Activated CD4-positive, CD25-positive, alpha-beta regulatory T cell treated with anti-CD3 and anti-CD28 coated beads, Interleukin-2, amount 50 U/mL, for 24 hours (primary cell): ENCODE results near the gene ANKRD55.
"Not testable (repeated sequence)": the region's sequence is repeated elsewhere in the genome, so short reads cannot be mapped to it uniquely, and the experiment has no call there.

ENCODE experiments used
- ATAC-seq, 2 donors: fragments of 150-1000 bp; cut with Tn5 transposase; one replicate each; pipeline ENCODE4 v1.10.0; 2021; ENCODE audit warnings: mild to moderate bottlenecking in 1 of 2, moderate library complexity in 1 of 2

Gene ANKRD55

GRCh38 chr5:56251918-56252553 lies 18.9 kb upstream of the ANKRD55 start:
- no peak for ATAC-seq

DNA sequence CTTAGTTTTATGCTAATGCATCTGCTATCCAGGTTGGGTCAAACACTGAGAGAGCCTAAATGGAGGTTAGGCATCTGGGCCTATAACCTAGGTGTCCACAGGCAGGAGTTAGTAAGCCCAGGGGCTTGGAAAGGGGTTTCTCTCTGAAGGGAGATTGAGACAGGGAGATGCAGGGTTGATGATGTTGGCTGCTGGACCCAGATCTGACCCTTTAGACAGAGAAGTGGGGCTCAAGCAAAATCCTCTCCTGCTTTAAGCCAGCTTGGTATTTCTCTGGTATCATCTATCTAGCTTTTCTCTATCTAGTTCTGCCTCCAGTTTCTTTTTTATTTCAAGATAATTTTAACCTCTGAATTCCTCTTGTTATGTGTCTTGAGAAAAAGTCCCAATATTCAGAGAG lies 18.3 kb upstream of the ANKRD55 start:
- ATAC-seq: no peak

DNA sequence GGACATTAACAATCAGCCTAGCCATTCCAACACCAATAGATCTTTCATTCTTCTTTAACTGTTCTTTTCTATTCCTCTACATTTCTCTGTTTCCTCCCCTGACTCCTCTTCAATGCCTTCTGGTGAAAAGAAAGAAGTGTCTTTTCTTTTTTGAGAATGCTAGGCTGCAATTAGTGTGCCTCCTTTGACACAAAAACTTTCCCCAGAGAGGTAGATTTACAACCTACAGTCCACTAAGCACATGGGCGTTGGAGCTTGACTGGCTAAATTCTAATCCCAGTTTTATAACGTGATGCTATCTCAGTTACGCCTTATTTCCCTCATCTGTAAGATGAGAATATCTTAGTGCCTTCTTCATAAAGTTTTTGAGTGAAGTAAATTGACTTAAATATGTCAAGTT lies 16.9 kb upstream of the ANKRD55 start:
- ATAC-seq: no peak

DNA sequence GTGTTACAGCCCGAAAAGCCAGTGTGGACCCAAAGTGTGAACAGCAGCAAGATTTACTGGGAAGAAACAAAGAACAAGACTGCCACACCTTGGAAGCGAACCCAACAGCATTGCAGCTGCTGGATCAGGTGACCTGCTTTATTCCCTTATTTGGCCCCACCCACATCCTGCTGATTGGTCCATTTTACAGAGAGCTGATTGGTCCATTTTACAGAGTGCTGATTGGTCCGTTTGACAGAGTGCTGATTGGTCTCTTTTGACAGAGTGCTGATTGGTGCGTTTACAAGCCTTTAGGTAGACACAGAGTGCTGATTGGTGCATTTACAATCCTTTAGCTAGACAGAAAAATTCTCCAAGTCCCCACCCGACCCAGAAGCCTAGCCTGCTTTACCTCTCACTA lies 16.0 kb upstream of the ANKRD55 start:
- ATAC-seq: not testable (repeated sequence)

DNA sequence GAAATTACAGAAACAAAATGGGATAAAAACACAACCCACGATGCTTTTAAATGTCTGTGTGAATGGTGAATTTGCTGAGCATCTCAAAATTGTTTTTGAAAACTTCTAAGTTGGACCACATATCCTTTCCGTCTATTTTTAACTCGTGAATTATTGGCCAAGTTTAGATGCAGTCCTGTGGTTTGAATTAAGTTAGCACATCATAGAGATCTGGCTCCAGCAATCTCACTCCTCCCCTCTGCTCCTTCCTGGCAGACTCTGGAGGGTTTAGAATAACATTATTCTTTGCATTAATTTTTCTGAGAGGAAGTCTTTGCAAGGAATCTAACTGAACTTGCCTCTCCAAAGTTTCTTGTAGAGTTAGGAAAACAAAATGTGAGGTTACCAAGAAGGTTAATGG lies 14.5 kb upstream of the ANKRD55 start:
- no peak for ATAC-seq

DNA sequence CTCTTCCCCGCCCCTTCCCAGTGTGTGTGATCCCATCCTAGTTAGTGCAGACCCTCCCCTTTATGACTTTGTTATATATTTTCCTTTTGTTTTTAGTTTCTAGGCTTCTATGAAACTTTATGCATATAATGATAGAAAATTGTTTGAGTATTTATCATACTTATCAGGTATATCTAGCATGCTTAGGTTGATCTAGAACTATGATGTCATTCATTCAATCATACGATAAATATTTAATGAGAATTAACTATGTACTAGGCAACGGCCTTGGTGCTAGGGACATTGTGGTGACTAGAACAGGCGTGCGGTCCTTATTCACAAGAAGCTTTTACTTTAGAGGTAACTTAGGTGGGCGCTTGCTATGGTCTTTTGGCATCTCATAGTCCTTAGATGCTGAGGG lies 13.6 kb upstream of the ANKRD55 start:
- no peak for ATAC-seq

- ATAC-seq: no peak
Measured at GRCh38 chr5:56245481-56245880, 12.4 kb upstream of the ANKRD55 start.

DNA sequence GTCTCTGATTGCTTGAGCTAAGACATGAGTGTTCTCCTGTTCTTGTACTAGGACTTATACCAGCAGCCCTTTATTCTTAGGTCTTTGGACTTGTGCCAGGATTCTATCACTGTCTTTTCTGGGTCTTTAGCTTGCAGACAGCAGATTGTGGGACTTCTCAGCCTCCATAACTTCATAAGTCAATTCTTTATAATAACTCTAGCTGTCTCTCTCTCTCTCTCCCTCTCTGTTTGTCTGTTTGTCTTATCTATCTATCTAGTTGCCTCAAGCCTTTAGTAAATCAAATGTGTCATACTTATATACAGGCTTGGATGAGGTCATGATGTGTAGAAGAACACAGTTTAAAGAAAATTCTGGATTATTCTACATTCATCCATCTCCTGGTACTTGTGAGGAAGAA lies 11.5 kb upstream of the ANKRD55 start:
- no peak for ATAC-seq

DNA sequence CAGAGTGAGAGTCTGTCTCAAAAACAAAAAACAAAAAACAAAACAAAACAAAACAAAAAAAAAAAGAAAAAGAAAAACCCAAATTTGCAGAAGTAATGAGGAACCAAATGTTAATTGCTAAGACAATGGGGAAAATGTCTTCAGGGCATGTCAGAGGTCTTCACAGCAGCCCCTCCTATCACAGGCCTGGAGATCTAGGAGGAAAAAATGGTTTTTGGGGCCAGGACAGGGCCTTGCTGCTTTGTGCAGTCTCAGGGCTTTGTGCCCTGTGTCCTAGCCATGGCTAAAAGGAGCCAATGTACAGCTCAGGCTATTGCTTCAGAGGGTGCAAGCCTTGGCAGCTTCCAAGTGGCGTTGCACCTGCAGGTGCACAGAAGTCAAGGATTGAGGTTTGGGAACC lies 9.1 kb upstream of the ANKRD55 start:
- not testable (repeated sequence) for ATAC-seq

DNA sequence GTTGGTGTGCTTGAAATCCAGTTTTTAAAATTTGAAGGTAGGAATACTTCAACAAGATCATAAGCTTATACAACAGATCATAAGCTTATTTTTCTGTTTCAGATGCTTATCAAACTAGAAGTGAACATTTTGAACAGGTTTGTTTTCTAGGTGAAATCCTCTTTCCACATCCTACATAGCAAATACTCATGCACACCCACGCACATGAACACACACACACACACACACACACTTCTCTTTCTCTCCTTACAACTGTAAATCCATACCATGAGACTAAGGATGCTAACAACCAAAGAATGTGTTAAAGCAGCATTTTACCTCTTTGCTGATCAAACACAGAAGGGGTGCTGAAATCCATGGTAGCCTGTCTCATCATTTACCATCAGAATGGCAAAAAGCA lies 592 bp downstream of the ANKRD55 start:
- no peak for ATAC-seq

- ATAC-seq: no peak
Measured at GRCh38 chr5:56230576-56230975, 2.6 kb downstream of the ANKRD55 start.

DNA sequence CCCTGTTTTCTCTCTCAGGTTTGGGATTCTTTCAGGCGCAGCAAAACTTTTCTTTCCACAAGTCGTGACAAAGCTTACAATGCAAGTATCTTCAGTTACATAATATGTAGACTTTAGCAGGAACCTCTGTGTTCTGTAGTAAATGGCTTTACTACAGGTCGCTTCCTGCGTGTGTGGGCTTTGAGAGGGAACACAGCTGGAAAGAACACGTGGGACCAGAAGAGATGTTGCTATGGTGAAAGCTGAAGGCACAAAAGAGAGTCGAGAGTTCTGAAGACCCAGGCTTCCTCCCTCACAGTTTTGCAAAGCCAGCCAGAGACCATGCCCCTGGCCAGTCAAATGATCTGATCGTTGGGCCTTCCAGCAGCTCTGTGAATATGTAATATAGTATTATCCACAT lies 4.0 kb downstream of the ANKRD55 start:
- ATAC-seq: no peak

DNA sequence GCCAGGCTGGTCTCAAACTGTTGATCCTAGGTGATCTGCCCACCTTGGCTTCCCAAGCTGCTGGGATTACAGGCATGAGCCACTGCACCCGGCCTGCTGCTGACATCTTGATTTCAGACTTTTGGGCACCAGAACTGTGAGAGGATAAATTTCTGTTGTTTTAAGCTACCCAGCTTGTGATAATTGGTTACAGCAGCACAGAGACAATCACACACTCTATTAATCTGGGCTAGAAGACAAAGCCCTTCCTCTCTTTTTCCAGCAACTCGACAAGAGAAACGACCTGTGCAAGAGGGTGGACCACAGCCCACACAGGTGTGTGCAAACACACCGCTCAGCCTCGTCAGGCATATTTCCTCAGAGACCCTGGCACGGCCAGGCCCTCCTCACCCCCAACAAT lies 4.5 kb downstream of the ANKRD55 start:
- no peak for ATAC-seq

GRCh38 chr5:56227691-56228090 lies 5.4 kb downstream of the ANKRD55 start:
- no peak for ATAC-seq

DNA sequence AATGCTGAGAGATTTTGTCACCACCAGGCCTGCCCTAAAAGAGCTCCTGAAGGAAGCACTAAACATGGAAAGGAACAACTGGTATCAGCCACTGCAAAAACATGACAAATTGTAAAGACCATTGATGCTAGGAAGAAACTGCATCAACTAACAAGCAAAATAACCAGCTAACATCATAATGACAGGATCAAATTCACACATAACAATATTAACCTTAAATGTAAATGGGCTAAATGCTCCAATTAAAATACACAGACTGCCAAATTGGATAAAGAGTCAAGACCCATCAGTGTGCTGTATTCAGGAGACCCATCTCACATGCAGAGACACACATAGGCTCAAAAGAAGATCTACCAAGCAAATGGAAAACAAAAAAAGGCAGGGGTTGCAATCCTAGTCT lies 9.8 kb downstream of the ANKRD55 start:
- not testable (repeated sequence) for ATAC-seq

DNA sequence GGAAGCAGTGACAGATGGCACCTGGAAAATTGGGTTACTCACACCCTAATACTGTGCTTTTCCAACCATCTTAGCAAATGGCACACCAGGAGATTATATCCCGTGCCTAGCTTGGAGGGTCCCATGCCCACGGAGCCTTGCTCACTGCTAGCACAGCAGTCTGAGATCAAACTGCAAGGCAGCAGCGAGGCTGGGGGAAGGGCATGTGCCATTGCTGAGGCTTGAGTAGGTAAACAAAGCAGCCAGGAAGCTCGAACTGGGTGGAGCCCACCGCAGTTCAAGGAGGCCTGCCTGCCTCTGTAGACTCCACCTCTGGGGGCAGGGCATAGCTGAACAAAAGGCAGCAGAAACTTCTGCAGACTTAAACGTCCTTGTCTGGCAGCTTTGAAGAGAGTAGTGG lies 11.5 kb downstream of the ANKRD55 start:
- not testable (repeated sequence) for ATAC-seq

DNA sequence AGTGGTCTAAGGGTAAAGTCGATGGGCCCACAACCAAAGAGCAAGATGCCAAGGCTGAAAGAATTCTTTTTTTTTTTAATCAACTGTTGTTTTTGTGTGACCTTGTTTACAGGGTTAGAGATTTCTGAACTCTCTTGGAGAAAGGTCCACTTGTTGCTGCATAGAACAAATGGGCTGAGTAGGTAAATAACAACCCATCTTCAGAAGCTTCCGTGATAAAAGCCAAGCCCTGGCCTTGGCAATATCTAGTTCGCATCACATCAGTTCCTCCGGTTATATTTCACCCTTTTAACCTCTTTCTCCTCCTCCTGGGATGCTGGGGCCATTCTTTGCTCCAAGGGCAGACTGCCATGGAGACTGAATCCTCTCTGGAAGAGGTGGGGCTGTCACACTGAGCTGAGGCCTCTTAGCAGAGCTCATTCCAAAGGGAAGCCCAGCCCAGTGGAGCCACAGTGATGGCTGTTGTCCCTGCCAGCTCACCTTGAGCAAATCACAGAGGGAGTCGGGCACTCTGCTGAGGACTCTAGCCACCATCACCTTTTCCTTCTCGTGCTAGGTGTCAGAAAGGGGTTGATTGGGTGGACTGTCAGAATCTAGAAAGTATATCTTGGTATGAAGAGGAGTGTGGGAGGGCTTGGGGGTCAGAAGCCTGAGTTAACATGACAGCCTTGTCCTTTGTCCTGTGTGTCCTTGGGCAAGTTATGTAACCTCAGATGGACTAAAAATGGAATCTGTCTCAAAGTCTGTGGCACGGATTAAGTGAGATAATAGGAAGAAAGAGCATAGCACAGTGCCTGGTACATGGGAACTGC lies 17.9 kb downstream of the ANKRD55 start:
- no peak for ATAC-seq

GRCh38 chr5:56213886-56214535 lies 19.1 kb downstream of the ANKRD55 start:
- not testable (repeated sequence) for ATAC-seq

- no peak for ATAC-seq
Measured at GRCh38 chr5:56212130-56212879, 20.8 kb downstream of the ANKRD55 start.

DNA sequence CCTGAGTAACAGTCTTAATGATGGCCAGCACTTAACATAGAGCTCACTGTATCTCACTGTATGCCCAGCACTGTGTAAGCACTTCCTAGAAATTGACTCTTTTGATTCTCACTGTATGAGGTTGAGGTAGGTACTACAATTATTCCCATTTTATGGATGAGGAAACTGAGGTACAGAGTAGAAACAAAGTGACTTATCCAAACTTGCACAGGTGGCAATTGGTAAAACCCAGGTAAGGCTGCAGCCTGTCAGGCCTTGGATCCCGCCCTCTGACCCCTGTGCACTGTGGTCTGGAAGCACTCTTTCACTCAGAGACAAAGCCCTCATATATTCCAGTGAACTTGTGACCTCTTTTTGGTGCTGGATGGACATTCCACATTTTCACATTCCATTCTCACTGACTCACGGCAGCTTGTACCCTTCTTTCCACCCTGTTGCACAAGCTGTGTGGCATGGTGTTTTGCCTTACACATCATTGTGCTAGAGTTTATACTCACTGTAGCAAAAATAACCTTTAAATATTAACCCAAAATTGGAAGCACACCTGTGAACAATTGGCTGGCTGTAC lies 21.7 kb downstream of the ANKRD55 start:
- ATAC-seq: no peak

GRCh38 chr5:56208681-56209080 lies 24.4 kb downstream of the ANKRD55 start:
- no peak for ATAC-seq

DNA sequence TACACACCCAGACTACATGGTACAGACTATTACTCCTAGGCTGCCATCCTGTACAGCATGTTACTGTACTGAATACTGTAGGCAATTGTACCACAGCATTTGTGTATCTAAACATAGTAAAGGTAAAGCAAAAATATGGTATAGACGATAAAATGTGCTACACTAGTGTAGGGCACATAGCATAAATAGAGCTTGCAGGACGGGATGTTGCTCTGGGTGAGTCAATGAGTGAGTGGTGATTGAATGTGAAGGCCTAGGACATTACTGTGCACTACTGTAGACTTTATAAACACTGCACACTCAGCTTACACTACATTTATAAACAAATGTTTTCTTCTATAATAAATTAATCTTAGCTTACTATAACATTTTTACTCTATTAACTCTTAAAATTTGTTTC lies 25.6 kb downstream of the ANKRD55 start:
- no peak for ATAC-seq
